SK-N-MC (cell line): ENCODE data around the gene ST6GALNAC2.

Experiments used
- EZH2 ChIP-seq: fragments of 200-600 bp; sonication (generic); IDR thresholded peaks from one replicate; pipeline ENCODE4 v1.6.1; 2017; ENCODE audit warnings: antibody characterized with exemption
- FOXP2 ChIP-seq: optimal IDR thresholded peaks from 2 replicates; pipeline ENCODE3; 2011; ENCODE audit warnings: mild to moderate bottlenecking, moderate library complexity; ENCODE audit not compliant: insufficient read depth; ENCODE audit errors: extremely low read length, control extremely low read depth
- POLR2AphosphoS5 ChIP-seq: IDR thresholded peaks from 2 replicates; pipeline ENCODE4 v1.6.1; 2012; ENCODE audit warnings: mild to moderate bottlenecking, low read depth, low read length, borderline replicate concordance

DNA sequence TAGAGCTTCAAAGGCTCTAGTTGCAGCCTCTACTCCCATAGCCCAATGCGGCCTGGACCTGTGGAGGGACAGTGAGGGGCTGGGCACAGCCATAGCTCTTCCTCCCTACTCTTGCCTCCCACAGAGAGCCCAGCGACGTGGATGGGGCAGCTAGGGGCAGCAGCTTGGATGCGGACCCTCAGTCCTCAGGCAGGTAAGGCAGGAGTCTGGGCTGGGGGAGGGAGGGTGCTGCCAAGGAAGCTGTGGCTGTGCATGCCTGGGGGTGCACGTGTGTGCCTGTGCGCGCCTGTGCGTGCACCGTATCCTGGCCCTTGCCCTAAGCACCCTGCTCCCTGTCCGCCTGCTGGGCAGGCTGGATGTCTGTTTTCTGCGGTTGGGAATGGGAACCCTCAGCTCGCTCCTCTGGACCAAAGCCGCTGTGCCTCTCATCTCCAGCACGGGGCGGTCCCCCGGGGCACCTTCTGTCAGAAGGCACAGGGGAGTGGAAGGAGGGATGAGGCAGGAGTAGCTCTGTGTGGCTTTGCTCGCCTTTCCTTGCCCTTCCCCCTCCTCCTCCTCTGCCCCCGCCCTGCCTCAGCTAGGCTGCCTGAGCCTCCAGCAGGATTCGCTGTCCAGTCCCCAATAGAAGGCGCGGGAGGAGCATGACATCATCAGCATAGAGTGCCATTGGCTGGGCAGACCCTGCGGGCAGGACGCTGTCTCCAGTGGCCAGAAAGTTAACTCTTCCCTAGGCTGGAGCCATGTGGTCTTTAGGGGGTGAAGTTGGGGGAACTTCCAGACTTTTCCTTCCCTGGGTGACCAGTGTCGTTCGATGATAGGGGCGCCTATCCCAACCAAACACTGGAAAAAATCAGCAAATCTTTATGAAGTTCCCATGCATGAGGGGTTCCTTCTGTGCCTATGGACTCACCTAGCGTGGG is 45.0 kb downstream of the ST6GALNAC2 start:
- TF ChIP-seq EZH2 = no peak
- no peak; the same call in 1 of the 2 replicates for TF ChIP-seq POLR2AphosphoS5
- TF ChIP-seq FOXP2 = no peak
